GM10266 (cell line): ENCODE results near the gene SNPH.

Source experiments
- DNase-seq: peaks from one replicate; pipeline ENCODE4 v3.0.0; 2012; ENCODE audit errors: extremely low spot score
- TF ChIP-seq, protein P1 (sequence below): IDR thresholded peaks from 2 replicates; pipeline ENCODE4 v1.5.1; 2012; ENCODE audit warnings: mild to moderate bottlenecking, low read depth; ENCODE audit not compliant: control insufficient read depth, insufficient read depth; ENCODE audit errors: missing control alignments

SNPH gene

DNA sequence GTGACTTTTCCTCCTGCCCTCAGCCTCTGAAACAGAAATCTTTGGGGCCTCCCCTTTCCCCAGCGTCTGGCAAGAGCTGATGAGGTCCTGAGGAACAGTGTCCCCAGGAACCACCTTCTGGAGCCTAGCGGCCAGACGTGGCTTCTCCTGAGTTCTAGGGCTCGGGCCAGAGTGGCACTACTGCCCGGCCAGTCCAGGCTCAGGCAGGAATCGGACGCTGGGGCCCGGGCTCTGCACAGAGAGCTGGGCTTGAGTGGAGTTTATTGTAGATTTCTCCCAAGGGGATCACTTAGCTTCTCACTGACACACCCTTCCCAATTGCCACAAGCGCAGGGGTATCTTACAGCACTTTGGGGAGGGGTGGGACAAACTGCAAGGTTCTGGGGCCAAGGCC, 42.6 kb downstream of the SNPH start:
- TF ChIP-seq, protein P1, sequence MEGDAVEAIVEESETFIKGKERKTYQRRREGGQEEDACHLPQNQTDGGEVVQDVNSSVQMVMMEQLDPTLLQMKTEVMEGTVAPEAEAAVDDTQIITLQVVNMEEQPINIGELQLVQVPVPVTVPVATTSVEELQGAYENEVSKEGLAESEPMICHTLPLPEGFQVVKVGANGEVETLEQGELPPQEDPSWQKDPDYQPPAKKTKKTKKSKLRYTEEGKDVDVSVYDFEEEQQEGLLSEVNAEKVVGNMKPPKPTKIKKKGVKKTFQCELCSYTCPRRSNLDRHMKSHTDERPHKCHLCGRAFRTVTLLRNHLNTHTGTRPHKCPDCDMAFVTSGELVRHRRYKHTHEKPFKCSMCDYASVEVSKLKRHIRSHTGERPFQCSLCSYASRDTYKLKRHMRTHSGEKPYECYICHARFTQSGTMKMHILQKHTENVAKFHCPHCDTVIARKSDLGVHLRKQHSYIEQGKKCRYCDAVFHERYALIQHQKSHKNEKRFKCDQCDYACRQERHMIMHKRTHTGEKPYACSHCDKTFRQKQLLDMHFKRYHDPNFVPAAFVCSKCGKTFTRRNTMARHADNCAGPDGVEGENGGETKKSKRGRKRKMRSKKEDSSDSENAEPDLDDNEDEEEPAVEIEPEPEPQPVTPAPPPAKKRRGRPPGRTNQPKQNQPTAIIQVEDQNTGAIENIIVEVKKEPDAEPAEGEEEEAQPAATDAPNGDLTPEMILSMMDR: no peak
- DNase-seq: no peak

DNA sequence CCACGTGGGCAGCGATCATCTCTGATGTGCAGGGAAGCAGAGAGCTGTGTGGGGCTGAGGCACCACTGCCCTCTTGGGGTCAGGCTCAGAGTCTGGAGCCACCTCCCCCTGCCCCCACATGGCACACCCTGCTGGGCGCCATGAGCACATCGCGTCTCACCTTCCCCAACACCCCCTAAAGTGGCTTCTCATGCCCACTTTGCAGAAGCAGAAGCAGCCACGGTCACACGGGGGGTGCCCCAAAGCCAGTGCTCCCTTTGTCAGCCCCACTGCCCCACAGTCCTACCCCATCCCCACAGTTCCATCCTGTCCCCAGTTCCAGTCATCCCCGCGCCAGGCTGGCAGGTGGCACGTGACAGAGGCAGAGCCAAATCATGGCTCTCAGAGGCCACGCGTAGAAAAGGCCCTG, 43.3 kb downstream of the SNPH start:
- DNase-seq: no peak
- TF ChIP-seq, protein P1: no peak

DNA sequence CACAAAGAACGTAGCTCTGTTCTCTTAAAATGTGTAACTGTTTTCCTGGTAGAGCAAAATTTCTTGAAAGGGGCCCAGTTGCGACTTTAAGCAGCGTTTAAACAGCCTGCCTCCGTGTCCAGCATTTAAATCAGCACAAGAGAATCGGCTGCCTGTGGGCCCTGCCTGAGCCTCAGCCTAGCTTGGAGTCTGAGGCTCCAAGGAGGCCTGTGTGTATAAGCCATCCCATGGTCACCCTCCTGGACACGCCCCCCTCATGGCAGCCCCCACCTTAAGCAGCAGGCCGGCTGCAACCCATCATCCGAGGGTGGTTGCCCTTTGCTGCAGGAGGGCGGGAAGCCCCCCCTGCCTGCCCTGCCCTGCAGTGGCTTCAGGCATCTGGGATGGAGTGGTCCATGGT, 44.0 kb downstream of the SNPH start:
- DNase-seq: no peak
- TF ChIP-seq, protein P1: no peak

DNA sequence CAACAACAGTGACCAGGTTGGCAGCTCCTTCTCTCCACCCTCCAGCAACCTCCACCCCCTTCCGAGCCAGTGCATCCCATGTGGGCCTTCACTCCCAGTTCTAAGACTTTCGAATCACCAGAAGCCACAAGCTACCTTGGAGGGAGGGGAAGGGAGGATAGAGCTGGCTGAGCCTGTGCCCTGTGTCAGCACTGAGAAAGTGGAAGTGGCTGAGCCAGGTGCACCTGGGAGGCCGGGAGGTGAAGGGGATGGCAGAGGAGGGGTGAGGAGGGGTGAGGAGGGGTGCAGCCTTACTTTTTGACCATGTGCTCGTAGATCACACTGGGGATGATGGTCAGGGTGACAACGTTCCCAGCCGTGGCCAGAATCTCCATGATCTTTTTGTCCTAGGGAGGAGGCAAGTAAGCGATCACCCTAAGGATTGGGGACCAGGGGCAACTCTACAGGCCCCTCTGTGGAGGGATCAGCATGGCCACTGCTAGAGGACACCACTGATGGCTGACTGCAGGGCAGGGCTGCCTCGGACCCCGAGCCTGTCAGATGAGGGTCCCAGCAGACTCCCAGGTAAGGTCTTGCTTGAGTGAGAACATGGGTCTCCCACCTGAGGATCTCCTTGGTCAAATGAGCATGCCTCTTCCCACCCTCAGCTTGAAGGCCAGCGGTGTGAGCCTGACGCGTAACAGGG, 44.6 kb downstream of the SNPH start:
- TF ChIP-seq, protein P1: no peak
- no peak for DNase-seq

DNA sequence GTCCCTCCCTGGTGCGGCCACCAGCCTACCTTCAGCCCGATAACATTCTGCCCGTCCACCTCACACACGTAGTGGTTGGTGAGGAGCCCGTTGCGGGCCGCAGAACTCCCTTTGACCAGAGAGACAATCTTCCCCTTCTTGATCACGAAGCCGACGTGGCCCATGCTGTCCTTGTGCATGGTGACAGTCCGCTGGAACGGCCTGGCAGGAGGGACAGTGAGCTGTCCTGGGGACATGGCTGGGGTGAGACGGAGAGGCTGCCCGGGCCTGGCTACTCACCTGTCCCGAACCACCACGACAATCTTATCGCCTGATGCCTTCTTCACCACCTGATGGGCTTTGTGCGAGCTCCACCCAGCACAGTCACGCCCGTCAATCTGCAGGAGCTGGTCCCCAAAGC, 46.2 kb downstream of the SNPH start:
- TF ChIP-seq, protein P1: no peak
- no peak for DNase-seq

DNA sequence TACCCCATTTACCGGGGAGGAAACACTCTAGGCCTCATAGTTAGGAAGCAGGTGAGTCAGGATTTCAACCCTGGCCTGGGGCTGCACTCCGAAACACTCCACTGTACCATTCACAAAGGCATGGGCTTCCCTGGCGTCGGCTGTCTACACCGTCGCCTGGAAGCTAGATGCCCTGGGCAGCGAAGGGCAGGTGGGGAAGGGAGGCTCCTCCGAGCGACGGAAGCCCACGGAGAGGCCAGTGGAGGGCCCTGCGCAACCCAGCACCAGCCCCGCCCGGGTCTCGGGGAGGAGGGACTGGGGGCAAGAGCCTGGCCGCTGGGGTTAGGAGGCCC, 46.8 kb downstream of the SNPH start:
- DNase-seq: no peak
- TF ChIP-seq, protein P1: no peak

DNA sequence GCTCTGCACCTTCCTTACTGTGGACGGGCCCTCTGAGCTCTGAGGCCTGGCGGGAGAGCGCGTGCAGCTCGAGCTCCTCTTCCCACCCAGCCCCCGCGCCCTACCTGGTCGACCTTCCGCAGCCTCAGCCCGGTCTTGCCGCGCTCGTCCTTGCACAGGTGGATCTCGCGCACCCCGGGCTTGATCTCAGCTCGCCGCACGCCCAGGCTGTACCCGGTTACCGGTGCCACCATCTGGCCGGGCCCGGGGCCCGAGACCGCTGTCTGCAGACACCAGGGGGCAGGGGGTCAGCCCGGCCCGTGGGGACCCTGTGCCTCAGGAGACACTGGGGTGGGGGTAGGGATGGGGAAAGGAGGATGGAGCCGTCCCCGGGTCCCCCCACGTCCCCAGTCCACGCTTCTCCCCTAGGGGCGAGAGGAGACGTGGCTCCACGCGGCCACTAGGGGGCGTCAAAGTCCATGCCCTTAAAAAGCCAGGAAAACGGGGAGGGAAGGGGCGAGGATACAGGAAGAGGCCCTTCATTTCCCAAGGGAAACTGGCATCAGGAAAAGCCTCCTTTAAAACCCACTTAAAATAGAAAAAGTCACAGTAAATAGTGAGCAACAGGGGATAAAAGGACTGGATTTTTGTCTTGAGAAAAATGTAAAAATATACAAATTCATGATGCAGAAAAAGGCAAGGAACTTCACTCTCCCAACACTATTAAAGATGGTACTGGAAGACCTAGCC, 47.3 kb downstream of the SNPH start:
- TF ChIP-seq, protein P1: peak; percentile 88
- peak; percentile 83 for DNase-seq
